B cell (primary cell): ENCODE data around the gene CANX. TPM values are rescaled to one million over a fixed set of nuclear protein-coding genes. Genes with fewer than 3 reads are reported as not detected.

Source experiments
- ATAC-seq: fragments of 200-7000 bp; cut with Tn5 transposase; one replicate; pipeline ENCODE4 v1.10.0; 2021; ENCODE audit warnings: low read depth, mild to moderate bottlenecking, moderate number of reproducible peaks, moderate library complexity
- CTCF ChIA-PET: fragments of 350-600 bp; sonication (Branson Sonifier 250); formaldehyde crosslinking; loops from one replicate; lab custom pipeline; 2021; ENCODE audit warnings: antibody characterized with exemption, inconsistent platforms; lab: Charles Lee
- POLR2A ChIA-PET: fragments of 350-600 bp; sonication (Branson Sonifier 250); formaldehyde crosslinking; loops from one replicate; lab custom pipeline; 2021; ENCODE audit warnings: antibody characterized with exemption; lab: Charles Lee
- DNase-seq: peaks from one replicate; pipeline ENCODE4 v3.0.0; 2013
- H2AFZ ChIP-seq: 2 replicates; pipeline ENCODE4 v1.6.1; 2012; ENCODE audit warnings: mild to moderate bottlenecking, low read depth, low read length; ENCODE audit not compliant: insufficient read depth, poor library complexity, severe bottlenecking
- H3K27ac ChIP-seq, 2 donors: 1 replicate in 1 of 2; 2 replicates in 1 of 2; pipeline ENCODE4 v1.5.1; 2012 to 2013; ENCODE audit warnings: low read length in 2 of 2, mild to moderate bottlenecking in 2 of 2, moderate library complexity in 1 of 2
- H3K27me3 ChIP-seq, 4 experiments: fragments of 200-600 bp in 1 of 4; sonication (generic) in 1 of 4; replicated peaks in 1 of 4; 1 replicate in 2 of 4; 2 replicates in 2 of 4; pipeline versions ENCODE4 v1.6.1 to v1.7.0; 2013 to 2016; ENCODE audit warnings: low read length in 3 of 4, mild to moderate bottlenecking in 2 of 4, mixed read lengths in 1 of 4, moderate library complexity in 1 of 4; ENCODE audit not compliant: insufficient read depth in 4 of 4, control insufficient read depth in 3 of 4; ENCODE audit errors: control extremely low read depth in 1 of 4
- H3K36me3 ChIP-seq, 2 experiments: replicated peaks in 1 of 2; 1 replicate in 1 of 2; 2 replicates in 1 of 2; pipeline versions ENCODE4 v1.6.1 to v1.7.1; 2013; ENCODE audit warnings: low read length in 1 of 2; ENCODE audit not compliant: insufficient read depth in 2 of 2, control insufficient read depth in 1 of 2; ENCODE audit errors: control extremely low read depth in 1 of 2, extremely low read depth in 1 of 2
- H3K4me1 ChIP-seq, 2 donors: fragments of 200-600 bp in 1 of 2; sonication (generic) in 1 of 2; 1 replicate in 1 of 2; 2 replicates in 1 of 2; pipeline versions ENCODE4 v1.5.1 to v1.6.1; 2013 to 2017; ENCODE audit warnings: low read length in 2 of 2; ENCODE audit not compliant: control insufficient read depth in 2 of 2, insufficient read depth in 2 of 2
- H3K4me2 ChIP-seq: replicated peaks from 2 replicates; pipeline ENCODE3; 2012; ENCODE audit warnings: mild to moderate bottlenecking, low read depth, low read length; ENCODE audit not compliant: poor library complexity, severe bottlenecking
- H3K4me3 ChIP-seq, 5 experiments: fragments of 200-600 bp in 1 of 5; sonication (generic) in 1 of 5; 1 replicate in 3 of 5; 2 replicates in 2 of 5; pipeline versions ENCODE4 v1.5.1 to v1.7.0; 2011 to 2016; ENCODE audit warnings: low read length in 4 of 5, mild to moderate bottlenecking in 4 of 5, low read depth in 2 of 5, control low read depth in 1 of 5, moderate library complexity in 1 of 5; ENCODE audit not compliant: insufficient read depth in 1 of 5; ENCODE audit errors: control extremely low read depth in 1 of 5, extremely low read depth in 1 of 5
- H3K79me2 ChIP-seq: fragments of 200-600 bp; sonication (generic); one replicate; pipeline ENCODE4 v1.6.0; 2016; ENCODE audit warnings: low read length; ENCODE audit not compliant: control insufficient read depth, insufficient read depth
- H3K9ac ChIP-seq: fragments of 200-600 bp; sonication (generic); 2 replicates; pipeline ENCODE4 v1.6.1; 2017; ENCODE audit warnings: mild to moderate bottlenecking, low read length, moderate library complexity
- H3K9me3 ChIP-seq, 3 donors: one replicate each; pipeline versions ENCODE4 v1.6.1 to v1.7.1; 2013; ENCODE audit warnings: low read length in 2 of 3; ENCODE audit not compliant: control insufficient read depth in 2 of 3, insufficient read depth in 1 of 3; ENCODE audit errors: control extremely low read depth in 1 of 3
- H4K20me1 ChIP-seq: 2 replicates; pipeline ENCODE4 v1.6.0; 2012; ENCODE audit warnings: mild to moderate bottlenecking, low read length; ENCODE audit not compliant: insufficient read depth, control insufficient read depth, poor library complexity, severe bottlenecking
- H3K27ac Mint-ChIP-seq: one replicate; pipeline ENCODE4 v1.8.0; 2021; ENCODE audit warnings: mixed read lengths
- H3K27me3 Mint-ChIP-seq: one replicate; pipeline ENCODE4 v1.8.0; 2021; ENCODE audit warnings: mixed read lengths
- H3K4me1 Mint-ChIP-seq: one replicate; pipeline ENCODE4 v1.8.0; 2021; ENCODE audit warnings: mixed read lengths
- H3K4me3 Mint-ChIP-seq: one replicate; pipeline ENCODE4 v1.8.0; 2021; ENCODE audit warnings: mixed read lengths
- H3K9me3 Mint-ChIP-seq: one replicate; pipeline ENCODE4 v1.8.0; 2022; ENCODE audit warnings: mixed read lengths; ENCODE audit not compliant: insufficient read depth
- EZH2 ChIP-seq: IDR thresholded peaks from 2 replicates; pipeline ENCODE4 v1.6.1; 2012; ENCODE audit warnings: borderline replicate concordance, low read depth, mild to moderate bottlenecking, moderate library complexity, low read length; ENCODE audit not compliant: insufficient read depth, poor library complexity, severe bottlenecking
- WGBS: methylation state at CpG from one replicate; pipeline ENCODE4 v1.1.5; 2013; ENCODE audit warnings: missing lambda C conversion rate; ENCODE audit not compliant: insufficient coverage; 5-methylcytosine and 5-hydroxymethylcytosine counted together
- intact Hi-C: fragments of 100-400 bp; cut with micrococcal nuclease; formaldehyde crosslinking; loops from one replicate; pipeline ENCODE4 v1.10.0; 2022
- polyA plus RNA-seq: library from polyadenylated mRNA; depleted of rRNA; stranded (reverse); fragments of >200 nt; gene quantifications from 2 replicates; pipeline ENCODE4 v1.2.3, GENCODE V29; 2012
- total RNA-seq, 2 donors: library from RNA; stranded (reverse); fragments of 120-200 nt in 1 of 2; gene quantifications; 1 replicate in 1 of 2; 2 replicates in 1 of 2; pipeline versions ENCODE4 v1.2.3 to v1.2.4, GENCODE V29; 2013 to 2022
- TF ChIP-seq, protein P1 (sequence below): fragments of 200-600 bp; IDR thresholded peaks from one replicate; pipeline ENCODE4 v1.8.0; 2022; ENCODE audit warnings: antibody characterized with exemption, mild to moderate bottlenecking

The CANX gene
- total and polyA plus RNA-seq, 2 donors (not counting 1 experiment from before 2014, with no cell fraction given): 21.0 to 179 TPM

DNA sequence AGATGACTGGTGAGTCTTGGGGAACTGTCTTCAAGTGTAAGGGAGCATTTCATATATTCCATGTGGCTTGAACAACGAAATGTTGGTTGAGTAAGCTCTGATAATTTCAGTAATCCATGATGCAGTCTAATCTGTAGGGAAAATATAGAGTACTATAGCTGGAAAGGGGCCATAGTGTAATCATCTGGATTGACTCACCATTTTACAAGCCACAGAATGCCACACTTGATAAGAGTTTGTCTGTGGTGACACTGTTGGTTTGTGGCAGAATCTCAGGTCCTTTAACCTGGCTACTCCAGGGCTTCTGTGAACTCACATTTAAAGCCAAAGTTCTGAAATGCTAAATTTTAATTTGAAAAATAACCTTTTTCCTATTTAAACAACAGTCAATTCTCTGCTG lies 17.5 kb downstream of the CANX start:
- H3K36me3 ChIP-seq: peaks cover 3 to 63% of the 10 kb centered on the region in 2 experiments
- ATAC-seq (no peak), DNase-seq (no peak)
- H3K9ac ChIP-seq: no peak overlapping the region
- H3K4me2 ChIP-seq: no peak overlapping the region
- TF ChIP-seq, protein P1, sequence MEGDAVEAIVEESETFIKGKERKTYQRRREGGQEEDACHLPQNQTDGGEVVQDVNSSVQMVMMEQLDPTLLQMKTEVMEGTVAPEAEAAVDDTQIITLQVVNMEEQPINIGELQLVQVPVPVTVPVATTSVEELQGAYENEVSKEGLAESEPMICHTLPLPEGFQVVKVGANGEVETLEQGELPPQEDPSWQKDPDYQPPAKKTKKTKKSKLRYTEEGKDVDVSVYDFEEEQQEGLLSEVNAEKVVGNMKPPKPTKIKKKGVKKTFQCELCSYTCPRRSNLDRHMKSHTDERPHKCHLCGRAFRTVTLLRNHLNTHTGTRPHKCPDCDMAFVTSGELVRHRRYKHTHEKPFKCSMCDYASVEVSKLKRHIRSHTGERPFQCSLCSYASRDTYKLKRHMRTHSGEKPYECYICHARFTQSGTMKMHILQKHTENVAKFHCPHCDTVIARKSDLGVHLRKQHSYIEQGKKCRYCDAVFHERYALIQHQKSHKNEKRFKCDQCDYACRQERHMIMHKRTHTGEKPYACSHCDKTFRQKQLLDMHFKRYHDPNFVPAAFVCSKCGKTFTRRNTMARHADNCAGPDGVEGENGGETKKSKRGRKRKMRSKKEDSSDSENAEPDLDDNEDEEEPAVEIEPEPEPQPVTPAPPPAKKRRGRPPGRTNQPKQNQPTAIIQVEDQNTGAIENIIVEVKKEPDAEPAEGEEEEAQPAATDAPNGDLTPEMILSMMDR: no peak
- no peak for TF ChIP-seq EZH2
- no peak overlapping the region for H3K27ac ChIP-seq
- WGBS: no CpG with 5 or more reads among the region's 1 CpG
- H3K27ac Mint-ChIP-seq: no peak overlapping the region
- H3K4me3 ChIP-seq: no peak overlapping the region
- H4K20me1 ChIP-seq: no peaks in the 10 kb centered on the region
- H2AFZ ChIP-seq: no peak overlapping the region
- no peaks in the 10 kb centered on the region for H3K9me3 Mint-ChIP-seq
- POLR2A ChIA-PET: no interaction called here
- H3K4me3 Mint-ChIP-seq: no peak overlapping the region
- CTCF ChIA-PET: no interaction called here
- H3K9me3 ChIP-seq: no peaks in the 10 kb centered on the region
- H3K4me1 Mint-ChIP-seq: no peaks in the 10 kb centered on the region
- H3K27me3 ChIP-seq: no peaks in the 10 kb centered on the region
- no peaks in the 10 kb centered on the region for H3K4me1 ChIP-seq
- intact Hi-C loops: no loop called here
- peaks cover 24% of the 10 kb centered on the region for H3K79me2 ChIP-seq
- H3K27me3 Mint-ChIP-seq: no peaks in the 10 kb centered on the region

DNA sequence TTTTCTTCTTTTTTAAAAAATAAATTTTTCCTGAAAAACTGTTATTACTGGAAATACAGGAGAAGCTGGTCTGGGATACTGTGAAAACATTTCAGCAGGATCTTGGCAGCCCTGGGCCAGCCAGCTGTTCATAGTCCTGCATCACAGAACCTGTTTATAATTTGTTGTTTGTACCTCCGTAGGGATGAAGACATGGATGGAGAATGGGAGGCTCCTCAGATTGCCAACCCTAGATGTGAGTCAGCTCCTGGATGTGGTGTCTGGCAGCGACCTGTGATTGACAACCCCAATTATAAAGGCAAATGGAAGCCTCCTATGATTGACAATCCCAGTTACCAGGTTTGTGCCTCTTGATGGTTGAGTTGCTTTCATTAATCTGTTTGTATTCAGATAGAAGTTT lies 21.5 kb downstream of the CANX start:
- Histone ChIP-seq H3K27me3 (no peaks in the 10 kb centered on the region), H3K79me2 (peaks cover 19% of the 10 kb centered on the region), H3K36me3 (peaks cover 3 to 77% of the 10 kb centered on the region in 2 experiments), H3K27ac (no peak overlapping the region), H4K20me1 (no peaks in the 10 kb centered on the region), H3K9ac (no peak overlapping the region), H3K4me1 (no peaks in the 10 kb centered on the region), H2AFZ (no peak overlapping the region), H3K9me3 (no peaks in the 10 kb centered on the region), H3K4me3 (no peak overlapping the region), H3K4me2 (no peak overlapping the region)
- no peak for DNase-seq
- no peak for TF ChIP-seq EZH2
- TF ChIP-seq, protein P1: no peak
- intact Hi-C loops: no loop called here
- Mint-ChIP-seq H3K4me3 (no peak overlapping the region), H3K4me1 (no peaks in the 10 kb centered on the region), H3K27ac (no peak overlapping the region), H3K27me3 (no peaks in the 10 kb centered on the region), H3K9me3 (no peaks in the 10 kb centered on the region)
- CTCF ChIA-PET: interaction anchor here (1.8 kb wide), 1 partner anchor 42 kb away, joined by 6 read pairs; no protein-coding TSS in a partner anchor
- POLR2A ChIA-PET: no interaction called here
- ATAC-seq: no peak
- WGBS: 100% methylated on average over 1 of the region's 2 CpGs
